Thyroid gland (tissue), 4 donors: Measurements from ENCODE around the gene SLC35G2.

Source experiments
- CTCF ChIP-seq, 6 experiments: fragments of 200-600 bp in 3 of 6; fragments of 450-650 bp in 3 of 6; sonication (generic) in 3 of 6; IDR thresholded peaks; one replicate each; pipeline ENCODE4 v1.5.1; 2016 to 2019; ENCODE audit warnings: antibody characterized with exemption in 6 of 6, mild to moderate bottlenecking in 2 of 6, inconsistent platforms in 1 of 6, moderate library complexity in 1 of 6
- POLR2A ChIP-seq, 2 donors: fragments of 450-650 bp; IDR thresholded peaks; one replicate each; pipeline ENCODE4 v1.6.1; 2017; ENCODE audit warnings: antibody characterized with exemption in 2 of 2, mild to moderate bottlenecking in 2 of 2, moderate library complexity in 1 of 2

GRCh38 chr3:136869282-136869681, 50.4 kb downstream of the SLC35G2 start:
- TF ChIP-seq CTCF (IDR thresholded peaks at IDR 0.05) = no peak
- TF ChIP-seq POLR2A (IDR thresholded peaks at IDR 0.05) = no peak
